HepG2 (cell line): Measurements from ENCODE around the gene TSN. TPM values are rescaled to one million over a fixed set of nuclear protein-coding genes. Genes with fewer than 3 reads are reported as not detected.

Experiments used
- CEBPB ChIP-seq: IDR thresholded peaks from 2 replicates; pipeline ENCODE4 v1.6.1; 2011; ENCODE audit warnings: low read depth, low read length, improper control_type of control experiment, borderline replicate concordance
- CTCF ChIP-seq: sonication (generic); formaldehyde crosslinking; IDR thresholded peaks from 2 replicates; pipeline ENCODE4 v1.5.0; 2020; ENCODE audit warnings: mild to moderate bottlenecking, missing genetic modification reagents, moderate library complexity
- GPBP1L1 ChIP-seq: sonication (generic); formaldehyde crosslinking; IDR thresholded peaks from 2 replicates; pipeline ENCODE4 v1.5.0; 2020; ENCODE audit warnings: mild to moderate bottlenecking, missing genetic modification reagents
- HOXD1 ChIP-seq: sonication (generic); formaldehyde crosslinking; IDR thresholded peaks from 2 replicates; pipeline ENCODE4 v1.5.0; 2020; ENCODE audit warnings: missing genetic modification reagents
- MED13 ChIP-seq: sonication (generic); formaldehyde crosslinking; IDR thresholded peaks from 2 replicates; pipeline ENCODE4 v1.5.0; 2020; ENCODE audit warnings: missing genetic modification reagents
- TGIF2 ChIP-seq: IDR thresholded peaks from 2 replicates; pipeline ENCODE4 v1.6.1; 2016; ENCODE audit warnings: control low read depth, missing compliant biosample characterization
- ZBTB40 ChIP-seq, 2 experiments: fragments of 450-650 bp in 1 of 2; sonication (generic) in 1 of 2; formaldehyde crosslinking in 1 of 2; IDR thresholded peaks; 2 replicates each; pipeline versions ENCODE4 v1.6.1 to v1.8.0; 2016 to 2022; ENCODE audit warnings: antibody characterized with exemption in 1 of 2, mild to moderate bottlenecking in 1 of 2, missing genetic modification reagents in 1 of 2
- ZNF770 ChIP-seq: sonication (generic); formaldehyde crosslinking; IDR thresholded peaks from 2 replicates; pipeline ENCODE4 v1.5.0; 2020; ENCODE audit warnings: mild to moderate bottlenecking, missing genetic modification reagents
- ZNF878 ChIP-seq: sonication (generic); formaldehyde crosslinking; IDR thresholded peaks from 2 replicates; pipeline ENCODE4 v1.8.1; 2023; ENCODE audit warnings: mild to moderate bottlenecking, missing genetic modification reagents, moderate library complexity
- polyA plus RNA-seq, 8 experiments: library from polyadenylated mRNA; depleted of rRNA in 3 of 8; stranded (reverse) in 7 of 8; unstranded in 1 of 8; fragments of >200 nt; fragmentation: Illumina TruSeq in 4 of 8; extraction: Trizol in 4 of 8; gene quantifications; 2 replicates each; pipeline versions ENCODE4 v1.2.1 to v1.2.3, GENCODE V29; 2011 to 2016; ENCODE audit warnings: low read depth in 4 of 8, missing spikeins in 1 of 8, mixed read lengths in 1 of 8; ENCODE audit not compliant: insufficient read depth in 1 of 8
- total RNA-seq, 5 experiments: library from RNA; depleted of rRNA; stranded (reverse); fragments of >200 nt; fragmentation: Illumina TruSeq; extraction: Trizol; gene quantifications; 2 replicates each; pipeline ENCODE4 v1.2.3, GENCODE V29; 2016; ENCODE audit warnings: low read depth in 1 of 5
- TF ChIP-seq, protein P1 (sequence below): sonication (generic); formaldehyde crosslinking; IDR thresholded peaks from 2 replicates; pipeline ENCODE4 v1.4.0; 2020; ENCODE audit warnings: missing genetic modification reagents
- TF ChIP-seq, protein P2 (sequence below): IDR thresholded peaks from 2 replicates; pipeline ENCODE4 v1.6.1; 2016; ENCODE audit warnings: missing compliant biosample characterization, missing genetic modification reagents, borderline replicate concordance

Gene TSN
- total and polyA plus RNA-seq, 2 of the 13 experiments (the other 11 are each of a cell fraction or from before 2014, with no cell fraction given), result 56.4 to 115 TPM

DNA sequence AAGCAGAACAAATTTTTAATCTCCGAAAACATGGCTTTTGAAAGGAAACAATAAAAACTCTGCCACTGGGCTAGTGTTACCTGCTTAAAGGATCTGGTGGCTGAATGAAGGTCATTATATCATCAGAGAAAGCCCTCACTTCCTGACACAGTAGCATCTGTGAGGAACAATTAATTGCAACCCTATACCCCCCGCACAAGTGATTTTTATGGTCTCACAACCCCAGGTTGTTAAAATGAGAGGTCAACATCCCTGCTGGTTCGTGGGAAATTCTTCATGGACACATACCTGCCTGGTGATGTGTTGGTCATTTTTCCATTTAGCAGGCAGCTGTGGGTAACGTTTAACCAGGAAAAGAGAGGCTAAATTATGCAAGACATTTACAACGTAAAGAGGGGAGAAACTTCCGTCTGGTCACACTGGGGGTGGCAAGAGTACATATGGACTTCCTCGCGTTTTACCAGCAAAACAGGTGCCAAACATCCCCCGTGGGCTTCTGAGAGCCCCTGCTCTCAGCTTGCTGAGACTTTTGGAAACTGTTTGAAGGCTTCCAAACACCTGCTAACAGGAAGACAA, 48.0 kb upstream of the TSN start (continued):
- TF ChIP-seq CEBPB (peak; percentile 52; the same call in 1 of the 2 replicates), CTCF (CRISPR knock-in tag) (no peak), ZNF878 (CRISPR knock-in tag) (no peak), MED13 (CRISPR knock-in tag) (no peak), HOXD1 (CRISPR knock-in tag) (no peak), TGIF2 (CRISPR knock-in tag) (no peak), ZBTB40 (IDR thresholded peaks at IDR 0.05) (no peak), ZBTB40 (CRISPR knock-in tag; IDR thresholded peaks at IDR 0.05) (no peak), ZNF770 (CRISPR knock-in tag) (0 out of 2 replicates have a peak, but pooled peaks have one; percentile 28), GPBP1L1 (CRISPR knock-in tag) (no peak)
- TF ChIP-seq, protein P1, sequence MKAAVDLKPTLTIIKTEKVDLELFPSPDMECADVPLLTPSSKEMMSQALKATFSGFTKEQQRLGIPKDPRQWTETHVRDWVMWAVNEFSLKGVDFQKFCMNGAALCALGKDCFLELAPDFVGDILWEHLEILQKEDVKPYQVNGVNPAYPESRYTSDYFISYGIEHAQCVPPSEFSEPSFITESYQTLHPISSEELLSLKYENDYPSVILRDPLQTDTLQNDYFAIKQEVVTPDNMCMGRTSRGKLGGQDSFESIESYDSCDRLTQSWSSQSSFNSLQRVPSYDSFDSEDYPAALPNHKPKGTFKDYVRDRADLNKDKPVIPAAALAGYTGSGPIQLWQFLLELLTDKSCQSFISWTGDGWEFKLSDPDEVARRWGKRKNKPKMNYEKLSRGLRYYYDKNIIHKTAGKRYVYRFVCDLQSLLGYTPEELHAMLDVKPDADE (CRISPR knock-in tag), result no peak
- TF ChIP-seq, protein P2, sequence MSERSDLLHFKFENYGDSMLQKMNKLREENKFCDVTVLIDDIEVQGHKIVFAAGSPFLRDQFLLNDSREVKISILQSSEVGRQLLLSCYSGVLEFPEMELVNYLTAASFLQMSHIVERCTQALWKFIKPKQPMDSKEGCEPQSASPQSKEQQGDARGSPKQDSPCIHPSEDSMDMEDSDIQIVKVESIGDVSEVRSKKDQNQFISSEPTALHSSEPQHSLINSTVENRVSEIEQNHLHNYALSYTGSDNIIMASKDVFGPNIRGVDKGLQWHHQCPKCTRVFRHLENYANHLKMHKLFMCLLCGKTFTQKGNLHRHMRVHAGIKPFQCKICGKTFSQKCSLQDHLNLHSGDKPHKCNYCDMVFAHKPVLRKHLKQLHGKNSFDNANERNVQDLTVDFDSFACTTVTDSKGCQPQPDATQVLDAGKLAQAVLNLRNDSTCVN (CRISPR knock-in tag), result 0 out of 2 replicates have a peak, but pooled peaks have one; percentile 25
